ENCODE data around the gene TMEM123.

DNA sequence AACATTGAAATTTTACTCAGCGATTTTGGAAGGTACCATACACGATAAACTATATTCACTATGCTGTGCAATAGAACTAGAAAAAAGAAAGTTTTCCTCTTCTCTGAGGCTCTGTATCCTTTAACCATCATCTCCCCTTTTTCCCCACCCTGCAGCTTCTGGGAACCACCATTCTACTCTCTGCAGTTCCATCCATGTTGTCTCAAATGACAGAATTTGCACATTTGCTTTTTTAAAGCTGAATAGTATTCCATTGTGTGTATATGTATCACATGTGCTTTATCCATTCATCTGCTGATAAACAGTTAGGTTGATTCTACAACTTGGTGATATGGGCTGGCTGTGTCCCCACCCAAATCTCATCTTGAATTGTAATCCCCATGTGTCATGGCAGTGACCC is 21.2 kb downstream of the TMEM123 start:
- TF ChIP-seq, protein P1, sequence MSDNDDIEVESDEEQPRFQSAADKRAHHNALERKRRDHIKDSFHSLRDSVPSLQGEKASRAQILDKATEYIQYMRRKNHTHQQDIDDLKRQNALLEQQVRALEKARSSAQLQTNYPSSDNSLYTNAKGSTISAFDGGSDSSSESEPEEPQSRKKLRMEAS (IDR thresholded peaks at IDR 0.05), result no peak
- TF ChIP-seq, protein P2, sequence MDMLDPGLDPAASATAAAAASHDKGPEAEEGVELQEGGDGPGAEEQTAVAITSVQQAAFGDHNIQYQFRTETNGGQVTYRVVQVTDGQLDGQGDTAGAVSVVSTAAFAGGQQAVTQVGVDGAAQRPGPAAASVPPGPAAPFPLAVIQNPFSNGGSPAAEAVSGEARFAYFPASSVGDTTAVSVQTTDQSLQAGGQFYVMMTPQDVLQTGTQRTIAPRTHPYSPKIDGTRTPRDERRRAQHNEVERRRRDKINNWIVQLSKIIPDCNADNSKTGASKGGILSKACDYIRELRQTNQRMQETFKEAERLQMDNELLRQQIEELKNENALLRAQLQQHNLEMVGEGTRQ (IDR thresholded peaks at IDR 0.05; ENCODE audit: low read depth, low read length), result no peak
- TF ChIP-seq, protein P2 (CRISPR knock-in tag; IDR thresholded peaks at IDR 0.05; ENCODE audit: borderline replicate concordance), result no peak
- TF ChIP-seq POLR2A (IDR thresholded peaks at IDR 0.05; ENCODE audit: insufficient read depth in 1 of 2, low read depth in 2 of 2, low read length in 2 of 2) (no peak), YEATS2 (CRISPR knock-in tag; IDR thresholded peaks at IDR 0.05; ENCODE audit: borderline replicate concordance) (no peak), ESRRA (CRISPR knock-in tag; IDR thresholded peaks at IDR 0.05; ENCODE audit: low read depth) (no peak), ZFP36 (IDR thresholded peaks at IDR 0.05; ENCODE audit: borderline replicate concordance, low read depth, low read length, partially characterized antibody) (no peak), ZNF776 (CRISPR knock-in tag; IDR thresholded peaks at IDR 0.05) (no peak), RFX5 (IDR thresholded peaks at IDR 0.05; ENCODE audit: low read depth, low read length) (no peak), ZNF777 (CRISPR knock-in tag; IDR thresholded peaks at IDR 0.05) (no peak), RAD51 (IDR thresholded peaks at IDR 0.05; ENCODE audit: borderline replicate concordance) (no peak), SUZ12 (IDR thresholded peaks at IDR 0.05; ENCODE audit: low read depth, low read length) (no peak)
- TF ChIP-seq, protein P3, sequence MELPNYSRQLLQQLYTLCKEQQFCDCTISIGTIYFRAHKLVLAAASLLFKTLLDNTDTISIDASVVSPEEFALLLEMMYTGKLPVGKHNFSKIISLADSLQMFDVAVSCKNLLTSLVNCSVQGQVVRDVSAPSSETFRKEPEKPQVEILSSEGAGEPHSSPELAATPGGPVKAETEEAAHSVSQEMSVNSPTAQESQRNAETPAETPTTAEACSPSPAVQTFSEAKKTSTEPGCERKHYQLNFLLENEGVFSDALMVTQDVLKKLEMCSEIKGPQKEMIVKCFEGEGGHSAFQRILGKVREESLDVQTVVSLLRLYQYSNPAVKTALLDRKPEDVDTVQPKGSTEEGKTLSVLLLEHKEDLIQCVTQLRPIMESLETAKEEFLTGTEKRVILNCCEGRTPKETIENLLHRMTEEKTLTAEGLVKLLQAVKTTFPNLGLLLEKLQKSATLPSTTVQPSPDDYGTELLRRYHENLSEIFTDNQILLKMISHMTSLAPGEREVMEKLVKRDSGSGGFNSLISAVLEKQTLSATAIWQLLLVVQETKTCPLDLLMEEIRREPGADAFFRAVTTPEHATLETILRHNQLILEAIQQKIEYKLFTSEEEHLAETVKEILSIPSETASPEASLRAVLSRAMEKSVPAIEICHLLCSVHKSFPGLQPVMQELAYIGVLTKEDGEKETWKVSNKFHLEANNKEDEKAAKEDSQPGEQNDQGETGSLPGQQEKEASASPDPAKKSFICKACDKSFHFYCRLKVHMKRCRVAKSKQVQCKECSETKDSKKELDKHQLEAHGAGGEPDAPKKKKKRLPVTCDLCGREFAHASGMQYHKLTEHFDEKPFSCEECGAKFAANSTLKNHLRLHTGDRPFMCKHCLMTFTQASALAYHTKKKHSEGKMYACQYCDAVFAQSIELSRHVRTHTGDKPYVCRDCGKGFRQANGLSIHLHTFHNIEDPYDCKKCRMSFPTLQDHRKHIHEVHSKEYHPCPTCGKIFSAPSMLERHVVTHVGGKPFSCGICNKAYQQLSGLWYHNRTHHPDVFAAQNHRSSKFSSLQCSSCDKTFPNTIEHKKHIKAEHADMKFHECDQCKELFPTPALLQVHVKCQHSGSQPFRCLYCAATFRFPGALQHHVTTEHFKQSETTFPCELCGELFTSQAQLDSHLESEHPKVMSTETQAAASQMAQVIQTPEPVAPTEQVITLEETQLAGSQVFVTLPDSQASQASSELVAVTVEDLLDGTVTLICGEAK (IDR thresholded peaks at IDR 0.05), result no peak
- TF ChIP-seq, protein P3 (CRISPR knock-in tag; IDR thresholded peaks at IDR 0.05), result no peak

Measured in HepG2 (cell line).